ENCODE measurements around the gene INVS. TPM values are rescaled to one million over a fixed set of nuclear protein-coding genes. Genes with fewer than 3 reads are reported as not detected.

Gene INVS
- 8.3 to 10.2 TPM (median 9.5 TPM) in 5 replicates for total RNA-seq (2022; extraction: Qiagen RNA extraction)

GRCh38 chr9:100098887-100099721 lies at the start of gene INVS, which contains the start of gene ERP44:
Gene INVS, plus strand, starts transcription at chr9:100099243. Its CDS starts 5,279 bp downstream, at chr9:100104522.
Gene ERP44, minus strand, starts transcription at chr9:100099000. Its CDS starts 160 bp downstream, at chr9:100098840.

Other genes starting within 250 kb of the INVS start
- gene STX17, start 192.6 kb upstream of the INVS start, total RNA-seq (2022; extraction: Qiagen RNA extraction), result 6.4 to 9.7 TPM (median 8.7 TPM) in 5 replicates
- gene ERP44, start 243 bp upstream of the INVS start, total RNA-seq (2022; extraction: Qiagen RNA extraction), result 14.3 to 15.4 TPM (median 15.1 TPM) in 5 replicates

Measured in A549 treated with Mapracorat at 1 μM for 4 hours (cell line).